A673 (cell line): ENCODE data around the gene PLIN4.

Experiments used
- CTCF ChIP-seq: fragments of 300-800, 200-600 bp; sonication (generic); conservative IDR thresholded peaks from 2 replicates; pipeline ENCODE4 v1.5.1; 2017; ENCODE audit warnings: low read depth, mild to moderate bottlenecking, antibody characterized with exemption, low read length, moderate library complexity, mixed read lengths
- EZH2 ChIP-seq: fragments of 200-600 bp; sonication (generic); IDR thresholded peaks from 2 replicates; pipeline ENCODE4 v1.6.1; 2017; ENCODE audit warnings: borderline replicate concordance, low read depth, mild to moderate bottlenecking, mixed read lengths, antibody characterized with exemption, low read length; ENCODE audit not compliant: poor library complexity, severe bottlenecking

- no peak for TF ChIP-seq CTCF
- no peak for TF ChIP-seq EZH2
Measured at GRCh38 chr19:4554717-4555116, 36.4 kb upstream of the PLIN4 start.
